ENCODE measurements around the gene ELF2.

DNA sequence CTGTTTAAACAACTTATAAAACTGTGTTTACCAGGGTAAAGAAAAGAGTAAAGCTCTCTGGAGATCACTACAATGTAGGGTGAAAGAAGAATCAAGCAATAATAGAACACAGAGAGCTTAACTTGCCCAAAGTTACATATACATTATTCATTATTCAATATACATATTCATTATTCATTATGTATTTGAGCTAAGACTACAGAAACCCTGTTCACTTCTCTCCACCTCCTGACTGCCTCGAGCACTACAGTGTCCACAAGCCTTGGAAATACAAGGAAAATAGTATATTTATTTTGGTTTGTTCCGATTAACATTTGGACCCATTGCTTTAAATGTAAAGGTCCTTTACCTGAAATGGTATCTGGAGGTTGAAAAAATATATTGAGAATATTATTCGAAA is 35.9 kb upstream of the ELF2 start:
- no peak for TF ChIP-seq EP300 (IDR thresholded peaks at IDR 0.05)
- TF ChIP-seq, protein P1, sequence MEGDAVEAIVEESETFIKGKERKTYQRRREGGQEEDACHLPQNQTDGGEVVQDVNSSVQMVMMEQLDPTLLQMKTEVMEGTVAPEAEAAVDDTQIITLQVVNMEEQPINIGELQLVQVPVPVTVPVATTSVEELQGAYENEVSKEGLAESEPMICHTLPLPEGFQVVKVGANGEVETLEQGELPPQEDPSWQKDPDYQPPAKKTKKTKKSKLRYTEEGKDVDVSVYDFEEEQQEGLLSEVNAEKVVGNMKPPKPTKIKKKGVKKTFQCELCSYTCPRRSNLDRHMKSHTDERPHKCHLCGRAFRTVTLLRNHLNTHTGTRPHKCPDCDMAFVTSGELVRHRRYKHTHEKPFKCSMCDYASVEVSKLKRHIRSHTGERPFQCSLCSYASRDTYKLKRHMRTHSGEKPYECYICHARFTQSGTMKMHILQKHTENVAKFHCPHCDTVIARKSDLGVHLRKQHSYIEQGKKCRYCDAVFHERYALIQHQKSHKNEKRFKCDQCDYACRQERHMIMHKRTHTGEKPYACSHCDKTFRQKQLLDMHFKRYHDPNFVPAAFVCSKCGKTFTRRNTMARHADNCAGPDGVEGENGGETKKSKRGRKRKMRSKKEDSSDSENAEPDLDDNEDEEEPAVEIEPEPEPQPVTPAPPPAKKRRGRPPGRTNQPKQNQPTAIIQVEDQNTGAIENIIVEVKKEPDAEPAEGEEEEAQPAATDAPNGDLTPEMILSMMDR (IDR thresholded peaks at IDR 0.05): no peak

Data from suprapubic skin (tissue), 3 donors.